ENCODE data around the gene ZBTB20.

GRCh38 chr3:114377426-114377825, 769.7 kb downstream of the ZBTB20 start:
- TF ChIP-seq, protein P1, sequence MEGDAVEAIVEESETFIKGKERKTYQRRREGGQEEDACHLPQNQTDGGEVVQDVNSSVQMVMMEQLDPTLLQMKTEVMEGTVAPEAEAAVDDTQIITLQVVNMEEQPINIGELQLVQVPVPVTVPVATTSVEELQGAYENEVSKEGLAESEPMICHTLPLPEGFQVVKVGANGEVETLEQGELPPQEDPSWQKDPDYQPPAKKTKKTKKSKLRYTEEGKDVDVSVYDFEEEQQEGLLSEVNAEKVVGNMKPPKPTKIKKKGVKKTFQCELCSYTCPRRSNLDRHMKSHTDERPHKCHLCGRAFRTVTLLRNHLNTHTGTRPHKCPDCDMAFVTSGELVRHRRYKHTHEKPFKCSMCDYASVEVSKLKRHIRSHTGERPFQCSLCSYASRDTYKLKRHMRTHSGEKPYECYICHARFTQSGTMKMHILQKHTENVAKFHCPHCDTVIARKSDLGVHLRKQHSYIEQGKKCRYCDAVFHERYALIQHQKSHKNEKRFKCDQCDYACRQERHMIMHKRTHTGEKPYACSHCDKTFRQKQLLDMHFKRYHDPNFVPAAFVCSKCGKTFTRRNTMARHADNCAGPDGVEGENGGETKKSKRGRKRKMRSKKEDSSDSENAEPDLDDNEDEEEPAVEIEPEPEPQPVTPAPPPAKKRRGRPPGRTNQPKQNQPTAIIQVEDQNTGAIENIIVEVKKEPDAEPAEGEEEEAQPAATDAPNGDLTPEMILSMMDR (IDR thresholded peaks at IDR 0.05; ENCODE audit: borderline replicate concordance, extremely low read depth, low read length, poor library complexity, severe bottlenecking) = no peak
- TF ChIP-seq EZH2 (IDR thresholded peaks at IDR 0.05; ENCODE audit: borderline replicate concordance, low read depth, low read length, severe bottlenecking) = no peak

All from DND-41 (cell line).